H1 (cell line): Measurements from ENCODE around the gene VIPAS39. TPM values are rescaled to one million over a fixed set of nuclear protein-coding genes. Genes with fewer than 3 reads are reported as not detected.

Source experiments
- CTCF ChIA-PET: fragments of 300-600 bp; sonication (Branson Sonifier 250); formaldehyde crosslinking; loops from one replicate; lab custom pipeline; 2021; ENCODE audit not compliant: partially characterized antibody; lab: Charles Lee
- POLR2A ChIA-PET: fragments of 300-600 bp; sonication (Branson Sonifier 250); formaldehyde crosslinking; loops from one replicate; lab custom pipeline; 2021; ENCODE audit warnings: inconsistent platforms; ENCODE audit not compliant: partially characterized antibody; lab: Charles Lee
- DNase-seq, 2 experiments: peaks; one replicate each; pipeline versions ENCODE4 v3.0.0 to v3.0.0-alpha.2; 2010 to 2022; ENCODE audit warnings: low spot score in 2 of 2, low read depth in 1 of 2, mixed read lengths in 1 of 2
- FAIRE-seq: peaks from 2 replicates; lab custom pipeline; 2011; peaks lifted over from hg19 to GRCh38; lab: Jason Lieb, UNC
- H2AFZ ChIP-seq: 2 replicates; pipeline ENCODE4 v1.8.1; 2012; ENCODE audit warnings: low read length, inconsistent platforms
- H2AK5ac ChIP-seq: 2 replicates; pipeline ENCODE4 v1.6.1; 2013; ENCODE audit warnings: low read depth, low read length
- H2BK120ac ChIP-seq: replicated peaks from 2 replicates; pipeline ENCODE3; 2013; ENCODE audit warnings: low read depth, low read length, inconsistent platforms
- H2BK12ac ChIP-seq: 2 replicates; pipeline ENCODE4 v1.6.1; 2013; ENCODE audit warnings: low read depth, low read length
- H2BK15ac ChIP-seq: 2 replicates; pipeline ENCODE4 v1.6.1; 2013; ENCODE audit warnings: low read length
- H2BK20ac ChIP-seq: 2 replicates; pipeline ENCODE4 v1.6.1; 2013; ENCODE audit warnings: low read length
- H2BK5ac ChIP-seq: 2 replicates; pipeline ENCODE4 v1.6.1; 2013; ENCODE audit warnings: low read depth, low read length
- H3K14ac ChIP-seq: 2 replicates; pipeline ENCODE4 v1.6.1; 2013; ENCODE audit warnings: inconsistent platforms; ENCODE audit not compliant: insufficient read length
- H3K18ac ChIP-seq: 2 replicates; pipeline ENCODE4 v1.6.1; 2013; ENCODE audit warnings: low read length; ENCODE audit errors: extremely low read depth
- H3K23ac ChIP-seq: 2 replicates; pipeline ENCODE4 v1.6.1; 2013; ENCODE audit warnings: inconsistent platforms; ENCODE audit not compliant: insufficient read length
- H3K23me2 ChIP-seq: 2 replicates; pipeline ENCODE4 v1.6.1; 2013; ENCODE audit warnings: low read depth, low read length
- H3K27ac ChIP-seq: 2 replicates; pipeline ENCODE4 v1.6.1; 2011; ENCODE audit warnings: low read depth, low read length, inconsistent platforms
- H3K27me3 ChIP-seq, 4 experiments: replicated peaks in 1 of 4; 1 replicate in 1 of 4; 2 replicates in 3 of 4; pipeline versions ENCODE4 v1.6.1 to v1.8.1; 2011 to 2013; ENCODE audit warnings: low read length in 3 of 4, mild to moderate bottlenecking in 3 of 4, inconsistent platforms in 2 of 4, mixed read lengths in 2 of 4, moderate library complexity in 1 of 4; ENCODE audit not compliant: control insufficient read depth in 3 of 4, insufficient read depth in 3 of 4; ENCODE audit errors: extremely low read depth in 1 of 4
- H3K36me3 ChIP-seq, 4 experiments: 2 replicates each; pipeline versions ENCODE4 v1.6.1 to v1.8.1; 2011 to 2013; ENCODE audit warnings: mild to moderate bottlenecking in 4 of 4, low read length in 3 of 4, moderate library complexity in 2 of 4, control low read depth in 1 of 4, inconsistent platforms in 1 of 4; ENCODE audit not compliant: insufficient read depth in 4 of 4, control insufficient read depth in 2 of 4
- H3K4ac ChIP-seq: replicated peaks from 2 replicates; pipeline ENCODE3; 2013; ENCODE audit warnings: low read length, low read depth, mixed read lengths, inconsistent platforms; ENCODE audit not compliant: insufficient read length
- H3K4me1 ChIP-seq, 4 experiments: replicated peaks in 1 of 4; 1 replicate in 1 of 4; 2 replicates in 3 of 4; pipeline versions ENCODE4 v1.6.1 to v1.8.1; 2011 to 2013; ENCODE audit warnings: low read length in 3 of 4, inconsistent platforms in 2 of 4, mixed read lengths in 1 of 4; ENCODE audit not compliant: insufficient read depth in 4 of 4, control insufficient read depth in 3 of 4
- H3K4me2 ChIP-seq, 2 experiments: 2 replicates each; pipeline versions ENCODE4 v1.6.1 to v1.8.1; 2011 to 2013; ENCODE audit warnings: low read depth in 2 of 2, low read length in 2 of 2, control low read depth in 1 of 2, inconsistent platforms in 1 of 2, mild to moderate bottlenecking in 1 of 2; ENCODE audit not compliant: insufficient read depth in 1 of 2
- H3K4me3 ChIP-seq, 4 experiments: fragments of 200-600, 300-600 bp in 1 of 4; sonication (generic), shearing (Covaris generic), sonication (Bioruptor Twin) in 1 of 4; 2 replicates each; pipeline versions ENCODE4 v1.5.1 to v1.8.1; 2011 to 2016; ENCODE audit warnings: low read length in 4 of 4, low read depth in 3 of 4, control low read depth in 2 of 4, inconsistent platforms in 2 of 4, mild to moderate bottlenecking in 2 of 4, mixed read lengths in 1 of 4, moderate library complexity in 1 of 4; ENCODE audit not compliant: insufficient read depth in 2 of 4; ENCODE audit errors: extremely low read depth in 1 of 4
- H3K56ac ChIP-seq: replicated peaks from 2 replicates; pipeline ENCODE3; 2013; ENCODE audit warnings: low read depth, mild to moderate bottlenecking, mixed read lengths, low read length, inconsistent platforms; ENCODE audit not compliant: insufficient read length
- H3K79me1 ChIP-seq: 2 replicates; pipeline ENCODE4 v1.6.1; 2013; ENCODE audit warnings: low read depth, low read length, control low read depth
- H3K79me2 ChIP-seq, 2 experiments: 2 replicates each; pipeline versions ENCODE4 v1.6.1 to v1.8.1; 2012 to 2013; ENCODE audit warnings: low read length in 2 of 2, mild to moderate bottlenecking in 2 of 2, inconsistent platforms in 1 of 2; ENCODE audit not compliant: insufficient read depth in 2 of 2, control insufficient read depth in 1 of 2
- H3K9ac ChIP-seq, 4 experiments: replicated peaks in 1 of 4; 1 replicate in 1 of 4; 2 replicates in 3 of 4; pipeline versions ENCODE4 v1.6.1 to v1.8.1; 2011 to 2013; ENCODE audit warnings: low read depth in 3 of 4, low read length in 3 of 4, control low read depth in 2 of 4, mild to moderate bottlenecking in 2 of 4, moderate library complexity in 2 of 4, inconsistent platforms in 1 of 4; ENCODE audit errors: extremely low read depth in 1 of 4
- H3K9me3 ChIP-seq, 2 experiments: 2 replicates each; pipeline versions ENCODE4 v1.6.1 to v1.8.1; 2012 to 2013; ENCODE audit warnings: mild to moderate bottlenecking in 2 of 2, moderate library complexity in 2 of 2, control low read depth in 1 of 2, inconsistent platforms in 1 of 2, low read depth in 1 of 2, low read length in 1 of 2, mixed read lengths in 1 of 2; ENCODE audit not compliant: insufficient read depth in 2 of 2
- H4K20me1 ChIP-seq, 2 experiments: replicated peaks in 1 of 2; 2 replicates each; pipeline versions ENCODE3 to v1.8.1; 2011 to 2013; ENCODE audit warnings: inconsistent platforms in 2 of 2, low read length in 2 of 2, mild to moderate bottlenecking in 1 of 2; ENCODE audit not compliant: insufficient read depth in 2 of 2, control insufficient read depth in 1 of 2
- H4K5ac ChIP-seq: 2 replicates; pipeline ENCODE4 v1.6.1; 2013; ENCODE audit warnings: low read length, low read depth, mixed read lengths, inconsistent platforms; ENCODE audit not compliant: insufficient read length
- H4K8ac ChIP-seq: 2 replicates; pipeline ENCODE4 v1.8.0; 2013; ENCODE audit warnings: mild to moderate bottlenecking, moderate library complexity, low read length, inconsistent platforms; ENCODE audit not compliant: insufficient read depth; ENCODE audit errors: extremely low read depth
- H4K91ac ChIP-seq: replicated peaks from 2 replicates; pipeline ENCODE3; 2013; ENCODE audit warnings: low read length, mixed read lengths, inconsistent platforms; ENCODE audit not compliant: insufficient read length
- ASH2L ChIP-seq: fragments of 200-600, 300-600 bp; sonication (generic); IDR thresholded peaks from one replicate; pipeline ENCODE4 v1.7.1; 2017; ENCODE audit warnings: low read length
- CBX8 ChIP-seq: fragments of 300-800, 300-1000 bp; sonication (generic); IDR thresholded peaks from 2 replicates; pipeline ENCODE4 v1.7.1; 2016; ENCODE audit warnings: low read depth, low read length, borderline replicate concordance
- CEBPB ChIP-seq: IDR thresholded peaks from 2 replicates; pipeline ENCODE4 v1.6.1; 2012; ENCODE audit warnings: low read depth, low read length
- FOSL1 ChIP-seq: IDR thresholded peaks from 2 replicates; pipeline ENCODE4 v1.6.1; 2011; ENCODE audit warnings: mild to moderate bottlenecking, low read depth, low read length, moderate library complexity; ENCODE audit not compliant: insufficient read depth
- GTF2F1 ChIP-seq: IDR thresholded peaks from 2 replicates; pipeline ENCODE4 v1.6.1; 2012; ENCODE audit warnings: low read depth, low read length, improper control_type of control experiment, borderline replicate concordance
- HDAC2 ChIP-seq, 2 experiments: fragments of 300-600 bp in 1 of 2; sonication (generic) in 1 of 2; IDR thresholded peaks; 2 replicates each; pipeline ENCODE4 v1.6.1; 2011 to 2012; ENCODE audit warnings: low read depth in 2 of 2, low read length in 2 of 2, mild to moderate bottlenecking in 2 of 2, moderate library complexity in 2 of 2, borderline replicate concordance in 1 of 2, inconsistent platforms in 1 of 2
- KDM1A ChIP-seq: fragments of 200-600, 300-600 bp; sonication (generic); IDR thresholded peaks from 2 replicates; pipeline ENCODE4 v1.7.1; 2016; ENCODE audit warnings: mild to moderate bottlenecking, low read length, borderline replicate concordance
- POLR2AphosphoS5 ChIP-seq: IDR thresholded peaks from 2 replicates; pipeline ENCODE4 v1.6.1; 2011; ENCODE audit warnings: low read depth, low read length
- RBBP5 ChIP-seq: IDR thresholded peaks from 2 replicates; pipeline ENCODE4 v1.7.1; 2012; ENCODE audit warnings: low read depth, mild to moderate bottlenecking, inconsistent platforms, low read length, moderate library complexity, borderline replicate concordance
- RFX5 ChIP-seq: IDR thresholded peaks from 2 replicates; pipeline ENCODE4 v1.6.1; 2011; ENCODE audit warnings: low read depth, low read length, improper control_type of control experiment, borderline replicate concordance
- SP2 ChIP-seq: IDR thresholded peaks from 2 replicates; pipeline ENCODE4 v1.6.1; 2012; ENCODE audit warnings: mild to moderate bottlenecking, low read length, inconsistent platforms
- SRF ChIP-seq: IDR thresholded peaks from 2 replicates; pipeline ENCODE4 v1.6.1; 2011; ENCODE audit warnings: mild to moderate bottlenecking, low read depth, low read length, moderate library complexity
- SUZ12 ChIP-seq: fragments of 200-600 bp; sonication (generic); IDR thresholded peaks from 2 replicates; pipeline ENCODE4 v1.6.1; 2012; ENCODE audit warnings: mild to moderate bottlenecking, inconsistent platforms, low read length, moderate library complexity, mixed read lengths
- TBP ChIP-seq: IDR thresholded peaks from 2 replicates; pipeline ENCODE4 v1.6.1; 2011; ENCODE audit warnings: low read depth, low read length, improper control_type of control experiment
- TEAD4 ChIP-seq: IDR thresholded peaks from 2 replicates; pipeline ENCODE4 v1.6.1; 2012; ENCODE audit warnings: low read depth, low read length, inconsistent platforms, mixed read lengths
- ZNF274 ChIP-seq: IDR thresholded peaks from 2 replicates; pipeline ENCODE4 v1.7.0; 2012; ENCODE audit warnings: low read length, borderline replicate concordance; ENCODE audit errors: extremely low read depth
- WGBS, 2 experiments: shearing (Covaris generic) in 1 of 2; methylation state at CpG; one replicate each; pipeline versions ENCODE4 v1.1.6 to v1.1.7; 2013 to 2015; ENCODE audit warnings: low lambda C conversion rate in 2 of 2, mixed read lengths in 2 of 2, inconsistent platforms in 1 of 2, low coverage in 1 of 2, missing lambda C conversion rate in 1 of 2; ENCODE audit not compliant: insufficient replicate concordance in 2 of 2, insufficient coverage in 1 of 2, insufficient read length in 1 of 2; ENCODE audit errors: extremely low coverage in 1 of 2, missing lambda C conversion rate in 1 of 2; 5-methylcytosine and 5-hydroxymethylcytosine counted together
- polyA plus RNA-seq, 7 experiments: library from polyadenylated mRNA; depleted of rRNA in 3 of 7; stranded (reverse) in 5 of 7; unstranded in 2 of 7; fragments of >200 nt in 5 of 7; fragments of 200-250 nt in 2 of 7; gene quantifications; 1 replicate in 5 of 7; 2 replicates in 1 of 7; 4 replicates in 1 of 7; pipeline versions ENCODE4 v1.2.1 to v1.2.3, GENCODE V29; 2011 to 2013; ENCODE audit warnings: missing spikeins in 2 of 7, mixed read lengths in 2 of 7
- total RNA-seq: library from RNA; stranded (reverse); fragmentation: NEBNext Ultra II Directional; extraction: Animal tissue kit (Norgen Biotek cat#: 25700); gene quantifications from 2 replicates; pipeline ENCODE4 v1.2.1, GENCODE V29; 2021

VIPAS39 gene
- total and polyA plus RNA-seq, 2 of the 8 experiments (the other 6 are each of a cell fraction or from before 2014, with no cell fraction given) = 19.6 to 20.6 TPM

DNA sequence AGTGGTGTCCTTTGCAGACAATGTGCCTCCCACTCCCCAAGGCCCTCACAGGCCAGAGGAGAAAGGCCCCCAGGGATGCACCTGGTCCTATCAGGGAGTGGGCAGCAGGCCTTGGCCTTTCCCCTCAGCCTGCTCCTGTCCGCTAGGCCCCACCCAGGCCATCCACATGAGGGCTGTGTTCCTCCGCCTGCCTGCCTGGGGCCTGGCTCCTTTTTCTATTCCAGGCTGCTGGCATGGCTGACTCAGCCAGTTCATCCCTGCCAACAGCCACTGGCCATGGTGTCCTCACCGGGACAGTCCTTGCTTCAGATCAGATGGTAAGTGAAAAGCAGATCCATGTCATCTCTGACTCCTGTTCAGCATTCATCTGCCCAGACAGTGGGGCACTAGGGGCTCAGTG lies 27.9 kb upstream of the VIPAS39 start:
- no peak overlapping the region for H2BK120ac ChIP-seq
- H3K27me3 ChIP-seq = no peaks in the 10 kb centered on the region
- CTCF ChIA-PET = no interaction called here
- WGBS, 2 experiments = 95% methylated on average over 3 of the region's 3 CpGs; no CpG with 5 or more reads in 1 of the 2 experiments
- peak overlapping the region; percentile 35; the same call in 1 of the 2 replicates for H4K8ac ChIP-seq
- no peak overlapping the region for H3K4me2 ChIP-seq
- H3K56ac ChIP-seq = no peak overlapping the region
- no peak for DNase-seq
- no peak overlapping the region for H2BK5ac ChIP-seq
- no peak overlapping the region for H3K18ac ChIP-seq
- H4K20me1 ChIP-seq = no peaks in the 10 kb centered on the region
- no peak overlapping the region for H4K91ac ChIP-seq
- H3K23ac ChIP-seq = no peak overlapping the region
- no peaks in the 10 kb centered on the region for H3K23me2 ChIP-seq
- H2AFZ ChIP-seq = no peak overlapping the region
- no peaks in the 10 kb centered on the region for H3K79me1 ChIP-seq
- H3K79me2 ChIP-seq = no peaks in the 10 kb centered on the region
- no peak overlapping the region for H3K4ac ChIP-seq
- no peak overlapping the region for H3K4me3 ChIP-seq
- H3K14ac ChIP-seq = no peak overlapping the region
- no peaks in the 10 kb centered on the region; a peak in 1 of 7 replicates for H3K4me1 ChIP-seq
- H3K27ac ChIP-seq = no peak overlapping the region
- no peak overlapping the region for H2BK15ac ChIP-seq
- H3K9me3 ChIP-seq = no peaks in the 10 kb centered on the region
- no peak overlapping the region for H2BK20ac ChIP-seq
- no peak overlapping the region for H4K5ac ChIP-seq
- FAIRE-seq = no peak
- no peak overlapping the region for H3K9ac ChIP-seq
- H2BK12ac ChIP-seq = no peak overlapping the region
- TF ChIP-seq CBX8 (no peak), FOSL1 (no peak), POLR2AphosphoS5 (no peak), SUZ12 (no peak), SP2 (no peak), HDAC2 (IDR thresholded peaks at IDR 0.05; ENCODE audit: borderline replicate concordance in 1 of 2, low read depth in 2 of 2, low read length in 2 of 2) (no peak), CEBPB (no peak), TBP (no peak), TEAD4 (no peak), RBBP5 (no peak), ZNF274 (no peak), KDM1A (no peak), SRF (no peak), ASH2L (no peak), GTF2F1 (no peak), RFX5 (no peak)
- TF ChIP-seq, all 59 proteins: peak for 0
- POLR2A ChIA-PET = no interaction called here
- no peaks in the 10 kb centered on the region; a peak in 1 of 8 replicates for H3K36me3 ChIP-seq
- no peak overlapping the region for H2AK5ac ChIP-seq
